ENCODE measurements around the gene KLHL12.

GRCh38 chr1:202901555-202901954 is 25.5 kb downstream of the KLHL12 start:
- TF ChIP-seq, protein P1, sequence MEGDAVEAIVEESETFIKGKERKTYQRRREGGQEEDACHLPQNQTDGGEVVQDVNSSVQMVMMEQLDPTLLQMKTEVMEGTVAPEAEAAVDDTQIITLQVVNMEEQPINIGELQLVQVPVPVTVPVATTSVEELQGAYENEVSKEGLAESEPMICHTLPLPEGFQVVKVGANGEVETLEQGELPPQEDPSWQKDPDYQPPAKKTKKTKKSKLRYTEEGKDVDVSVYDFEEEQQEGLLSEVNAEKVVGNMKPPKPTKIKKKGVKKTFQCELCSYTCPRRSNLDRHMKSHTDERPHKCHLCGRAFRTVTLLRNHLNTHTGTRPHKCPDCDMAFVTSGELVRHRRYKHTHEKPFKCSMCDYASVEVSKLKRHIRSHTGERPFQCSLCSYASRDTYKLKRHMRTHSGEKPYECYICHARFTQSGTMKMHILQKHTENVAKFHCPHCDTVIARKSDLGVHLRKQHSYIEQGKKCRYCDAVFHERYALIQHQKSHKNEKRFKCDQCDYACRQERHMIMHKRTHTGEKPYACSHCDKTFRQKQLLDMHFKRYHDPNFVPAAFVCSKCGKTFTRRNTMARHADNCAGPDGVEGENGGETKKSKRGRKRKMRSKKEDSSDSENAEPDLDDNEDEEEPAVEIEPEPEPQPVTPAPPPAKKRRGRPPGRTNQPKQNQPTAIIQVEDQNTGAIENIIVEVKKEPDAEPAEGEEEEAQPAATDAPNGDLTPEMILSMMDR (conservative IDR thresholded peaks at IDR 0.05): no peak
- TF ChIP-seq EZH2 (IDR thresholded peaks at IDR 0.05; ENCODE audit: low read depth): no peak

All from PC-9 (cell line).